A549 (cell line): ENCODE data around the gene OR6K6. TPM values are rescaled to one million over a fixed set of nuclear protein-coding genes. Genes with fewer than 3 reads are reported as not detected.

ENCODE experiments used
- ATAC-seq, 2 experiments: fragments of 200-7000 bp in 1 of 2; fragments of >200 bp in 1 of 2; cut with Nextera tagmentation in 1 of 2; cut with Tn5 transposase in 1 of 2; 3 replicates each; pipeline versions ENCODE4 v1.8.0 to v1.9.1; 2018 to 2020; ENCODE audit warnings: mild to moderate bottlenecking in 1 of 2, moderate library complexity in 1 of 2
- CTCF ChIA-PET: fragments of 300-600 bp; sonication (Branson Sonifier 250); formaldehyde crosslinking; extraction: SDS; loops from one replicate; lab custom pipeline; 2021; ENCODE audit warnings: antibody characterized with exemption, inconsistent platforms; lab: Yijun Ruan, JAX
- POLR2A ChIA-PET: fragments of 350-600 bp; formaldehyde crosslinking; extraction: SDS; loops from one replicate; lab custom pipeline; 2021; ENCODE audit warnings: antibody characterized with exemption, inconsistent platforms; lab: Yijun Ruan, JAX
- DNase-seq, 2 experiments: peaks; one replicate each; pipeline versions ENCODE4 v3.0.0 to v3.0.0-alpha.2; 2011 to 2016; ENCODE audit warnings: low read depth in 1 of 2, low spot score in 1 of 2
- FAIRE-seq: peaks from 2 replicates; lab custom pipeline; 2011; peaks lifted over from hg19 to GRCh38; lab: Jason Lieb, UNC
- H3K27ac ChIP-seq, 2 experiments: fragments of >200 bp; sonication (Bioruptor Twin); formaldehyde crosslinking; 3 replicates each; pipeline ENCODE4 v1.5.1; 2016 to 2017
- H3K4me1 ChIP-seq: fragments of >200 bp; sonication (Bioruptor Twin); formaldehyde crosslinking; 3 replicates; pipeline ENCODE4 v1.6.1; 2016
- H3K4me2 ChIP-seq: fragments of >200 bp; sonication (Bioruptor Twin); formaldehyde crosslinking; 3 replicates; pipeline ENCODE4 v1.6.1; 2016
- H3K4me3 ChIP-seq: fragments of >200 bp; sonication (Bioruptor Twin); formaldehyde crosslinking; 3 replicates; pipeline ENCODE4 v1.5.1; 2016
- H3K9me3 ChIP-seq: fragments of >200 bp; sonication (Bioruptor Twin); formaldehyde crosslinking; 3 replicates; pipeline ENCODE4 v1.6.1; 2016
- BHLHE40 ChIP-seq: IDR thresholded peaks from 2 replicates; pipeline ENCODE4 v1.6.1; 2012; ENCODE audit warnings: low read depth, low read length, inconsistent platforms
- CBX2 ChIP-seq: fragments of 200-600 bp; sonication (generic); IDR thresholded peaks from 2 replicates; pipeline ENCODE4 v1.6.1; 2016; ENCODE audit warnings: low read depth, mild to moderate bottlenecking, borderline replicate concordance
- CTCF ChIP-seq: fragments of >200 bp; sonication (Bioruptor Twin); formaldehyde crosslinking; IDR thresholded peaks from 3 replicates; pipeline ENCODE4 v1.5.1; 2016
- EHF ChIP-seq: fragments of 250-450 bp; sonication (Bioruptor Pico); IDR thresholded peaks from 2 replicates; pipeline ENCODE4 v1.5.0; 2020; ENCODE audit warnings: mild to moderate bottlenecking
- FOSB ChIP-seq: fragments of 250-450 bp; sonication (Bioruptor Pico); IDR thresholded peaks from 2 replicates; pipeline ENCODE4 v1.5.0; 2020; ENCODE audit warnings: mild to moderate bottlenecking, moderate library complexity
- FOSL2 ChIP-seq, 2 experiments: fragments of 450-650 bp in 1 of 2; fragments of >200 bp in 1 of 2; sonication (Bioruptor Twin) in 1 of 2; formaldehyde crosslinking; IDR thresholded peaks; 2 replicates each; pipeline versions ENCODE4 v1.5.0 to v1.6.1; 2016 to 2020; ENCODE audit warnings: mild to moderate bottlenecking in 1 of 2, moderate library complexity in 1 of 2
- HOXB13 ChIP-seq: fragments of 250-450 bp; sonication (Bioruptor Pico); IDR thresholded peaks from 2 replicates; pipeline ENCODE4 v1.5.0; 2020; ENCODE audit warnings: low read depth, mild to moderate bottlenecking, moderate library complexity
- JUN ChIP-seq, 2 experiments: fragments of >200 bp; sonication (Bioruptor Twin); formaldehyde crosslinking; IDR thresholded peaks; 2 replicates in 1 of 2; 3 replicates in 1 of 2; pipeline ENCODE4 v1.6.1; 2016 to 2017
- JUNB ChIP-seq: fragments of >200 bp; sonication (Bioruptor Twin); formaldehyde crosslinking; IDR thresholded peaks from 2 replicates; pipeline ENCODE4 v1.6.1; 2016
- KDM1A ChIP-seq: fragments of 200-600 bp; sonication (generic); IDR thresholded peaks from 2 replicates; pipeline ENCODE4 v1.6.1; 2016; ENCODE audit warnings: low read depth, mild to moderate bottlenecking
- KDM5A ChIP-seq: fragments of 200-600 bp; sonication (generic); IDR thresholded peaks from 2 replicates; pipeline ENCODE4 v1.6.1; 2016; ENCODE audit warnings: antibody characterized with exemption, mild to moderate bottlenecking
- NPAS2 ChIP-seq: fragments of 250-450 bp; sonication (Bioruptor Pico); IDR thresholded peaks from 2 replicates; pipeline ENCODE4 v1.8.0; 2022; ENCODE audit warnings: mild to moderate bottlenecking, moderate library complexity, borderline replicate concordance
- NR3C1 ChIP-seq: fragments of >200 bp; sonication (Bioruptor Twin); formaldehyde crosslinking; IDR thresholded peaks from 3 replicates; pipeline ENCODE4 v1.6.1; 2017
- PHF8 ChIP-seq: fragments of 200-600 bp; sonication (generic); IDR thresholded peaks from 2 replicates; pipeline ENCODE4 v1.6.1; 2016; ENCODE audit warnings: low read depth, mild to moderate bottlenecking, antibody characterized with exemption, moderate library complexity, borderline replicate concordance
- POLR2A ChIP-seq: IDR thresholded peaks from 2 replicates; pipeline ENCODE4 v1.6.1; 2012; ENCODE audit warnings: mild to moderate bottlenecking, low read length
- REST ChIP-seq: fragments of 200-600 bp; sonication (generic); IDR thresholded peaks from 2 replicates; pipeline ENCODE4 v1.6.1; 2016; ENCODE audit warnings: antibody characterized with exemption, mild to moderate bottlenecking, moderate library complexity
- RFX5 ChIP-seq: fragments of 450-650 bp; IDR thresholded peaks from 2 replicates; pipeline ENCODE4 v1.7.1; 2014; ENCODE audit warnings: antibody characterized with exemption, mild to moderate bottlenecking, moderate library complexity
- SREBF2 ChIP-seq: fragments of 450-650 bp; IDR thresholded peaks from 2 replicates; pipeline ENCODE4 v1.6.1; 2014; ENCODE audit warnings: mild to moderate bottlenecking, moderate library complexity
- USF2 ChIP-seq: fragments of 450-650 bp; IDR thresholded peaks from 2 replicates; pipeline ENCODE4 v1.6.1; 2014; ENCODE audit warnings: antibody characterized with exemption
- ZC3H11A ChIP-seq: fragments of 450-650 bp; IDR thresholded peaks from 2 replicates; pipeline ENCODE4 v1.6.1; 2014; ENCODE audit warnings: antibody characterized with exemption, mild to moderate bottlenecking
- ZSCAN20 ChIP-seq: fragments of 250-450 bp; sonication (Bioruptor Pico); IDR thresholded peaks from 2 replicates; pipeline ENCODE4 v1.8.0; 2022; ENCODE audit warnings: mild to moderate bottlenecking, moderate library complexity
- WGBS: methylation state at CpG from one replicate; pipeline ENCODE4 v1.1.6; 2017; ENCODE audit errors: missing lambda C conversion rate; 5-methylcytosine and 5-hydroxymethylcytosine counted together
- polyA plus RNA-seq, 4 experiments: library from polyadenylated mRNA; depleted of rRNA in 3 of 4; stranded (reverse); fragments of >200 nt; fragmentation: RNase III in 1 of 4; extraction: RNeasy Plus Mini Kit Qiagen cat#74134 plus additional on column Dnase treatment in 1 of 4; gene quantifications; 2 replicates in 3 of 4; 3 replicates in 1 of 4; pipeline ENCODE4 v1.2.3, GENCODE V29; 2011 to 2017

Gene OR6K6
- polyA plus RNA-seq, 2 of the 4 experiments (the other 2 are of a cell fraction): not detected

- TF ChIP-seq KDM1A (no peak), CBX2 (no peak), CTCF (no peak), BHLHE40 (no peak), JUNB (no peak)
These were observed 25.9 kb upstream of the OR6K6 start (continued) for GRCh38 chr1:158728510-158729225.

GRCh38 chr1:158730453-158730852 lies 24.1 kb upstream of the OR6K6 start:
- H3K9me3 ChIP-seq: no peaks in the 10 kb centered on the region
- TF ChIP-seq REST: no peak
- no peak overlapping the region for H3K27ac ChIP-seq
- ChIA-PET CTCF (no interaction called here), POLR2A (no interaction called here)
- WGBS: 9% methylated on average over 4 of the region's 4 CpGs
- DNase-seq (no peak), ATAC-seq (no peak), FAIRE-seq (no peak)
- H3K4me1 ChIP-seq: no peaks in the 10 kb centered on the region
- H3K4me2 ChIP-seq: no peak overlapping the region
- no peak overlapping the region for H3K4me3 ChIP-seq

GRCh38 chr1:158731707-158732106 lies 22.8 kb upstream of the OR6K6 start:
- H3K27ac ChIP-seq: no peak overlapping the region
- 15% methylated on average over 4 of the region's 4 CpGs for WGBS
- no peak for TF ChIP-seq JUN (IDR thresholded peaks at IDR 0.05)
- TF ChIP-seq SREBF2: no peak
- no peak for TF ChIP-seq FOSB (CRISPR knock-in tag)
- TF ChIP-seq ZSCAN20 (CRISPR knock-in tag): no peak
- TF ChIP-seq POLR2A: no peak
- TF ChIP-seq CBX2: no peak
- TF ChIP-seq NR3C1: no peak
- no peak for TF ChIP-seq EHF (CRISPR knock-in tag)
- TF ChIP-seq RFX5: no peak
- TF ChIP-seq HOXB13 (CRISPR knock-in tag): no peak
- TF ChIP-seq KDM5A: no peak
- no peak for TF ChIP-seq USF2
- no peak for TF ChIP-seq NPAS2 (CRISPR knock-in tag)
- no peak for TF ChIP-seq FOSL2 (IDR thresholded peaks at IDR 0.05)
- no peak for TF ChIP-seq FOSL2 (CRISPR knock-in tag; IDR thresholded peaks at IDR 0.05)
- no peak for TF ChIP-seq JUNB
- TF ChIP-seq BHLHE40: no peak
- no peak for TF ChIP-seq PHF8
- no peak for TF ChIP-seq ZC3H11A
- TF ChIP-seq, all 56 proteins: peak for 0
- ChIA-PET CTCF (no interaction called here), POLR2A (no interaction called here)
- no peak for ATAC-seq
- Histone ChIP-seq H3K4me1 (no peaks in the 10 kb centered on the region), H3K9me3 (no peaks in the 10 kb centered on the region), H3K4me2 (no peak overlapping the region), H3K4me3 (no peak overlapping the region)
- FAIRE-seq: no peak
- DNase-seq: no peak
